GM19023 (cell line): ENCODE measurements around the gene BTLA.
A peak's percentile ranks its signal among the peaks of the same experiment; 100 is the strongest.
"Not testable (repeated sequence)": the region's sequence is repeated elsewhere in the genome, so short reads cannot be mapped to it uniquely, and the experiment has no call there.

Experiments used
- ATAC-seq: cut with Tn5 transposase; IDR thresholded peaks from one replicate; pipeline ENCODE4 v1.9.1; 2021; ENCODE audit warnings: mild to moderate bottlenecking, moderate library complexity; ENCODE audit not compliant: unreplicated experiment

Gene BTLA

GRCh38 chr3:112492124-112492523 is 7.1 kb downstream of the BTLA start:
- no peak for ATAC-seq

GRCh38 chr3:112491373-112491772 is 7.9 kb downstream of the BTLA start:
- ATAC-seq = no peak

- peak; percentile 43 for ATAC-seq
These were observed 9.4 kb downstream of the BTLA start for GRCh38 chr3:112489674-112490479.

GRCh38 chr3:112486811-112487505 is 12.3 kb downstream of the BTLA start:
- ATAC-seq = no peak

- ATAC-seq = no peak
These were observed 14.9 kb downstream of the BTLA start for GRCh38 chr3:112484352-112484751.

GRCh38 chr3:112482675-112483074 is 16.6 kb downstream of the BTLA start:
- no peak for ATAC-seq

GRCh38 chr3:112481302-112481721 is 18.0 kb downstream of the BTLA start:
- no peak for ATAC-seq

- no peak for ATAC-seq
These were observed 21.4 kb downstream of the BTLA start for GRCh38 chr3:112477891-112478290.

GRCh38 chr3:112476346-112476745 is 22.9 kb downstream of the BTLA start:
- ATAC-seq = no peak

GRCh38 chr3:112474796-112475195 is 24.5 kb downstream of the BTLA start:
- ATAC-seq = no peak

- ATAC-seq = no peak
These were observed 26.6 kb downstream of the BTLA start for GRCh38 chr3:112472691-112473090.

GRCh38 chr3:112471596-112472325 is 27.5 kb downstream of the BTLA start:
- no peak for ATAC-seq

GRCh38 chr3:112470788-112471187 is 28.5 kb downstream of the BTLA start:
- ATAC-seq = no peak

GRCh38 chr3:112469671-112470070 is 29.6 kb downstream of the BTLA start:
- no peak for ATAC-seq

- no peak for ATAC-seq
These were observed 31.7 kb downstream of the BTLA start for GRCh38 chr3:112467539-112467938.

GRCh38 chr3:112466020-112466419 is 33.3 kb downstream of the BTLA start:
- no peak for ATAC-seq

- no peak for ATAC-seq
These were observed 35.0 kb downstream of the BTLA start for GRCh38 chr3:112464264-112464663.

- ATAC-seq = no peak
These were observed 36.0 kb downstream of the BTLA start for GRCh38 chr3:112463250-112463649.

GRCh38 chr3:112461787-112462186 is 37.5 kb downstream of the BTLA start:
- not testable (repeated sequence) for ATAC-seq

- ATAC-seq = peak; percentile 50
These were observed 38.6 kb downstream of the BTLA start for GRCh38 chr3:112460519-112461195.

GRCh38 chr3:112459750-112460149 is 39.5 kb downstream of the BTLA start:
- peak; percentile 34 for ATAC-seq
